NCI-H1694 (cell line): ENCODE measurements around the gene USE1.

Experiments used
- DNase-seq: peaks from one replicate; lab custom pipeline; 2025; lab: John Stamatoyannopoulos, UW

The USE1 gene

DNA sequence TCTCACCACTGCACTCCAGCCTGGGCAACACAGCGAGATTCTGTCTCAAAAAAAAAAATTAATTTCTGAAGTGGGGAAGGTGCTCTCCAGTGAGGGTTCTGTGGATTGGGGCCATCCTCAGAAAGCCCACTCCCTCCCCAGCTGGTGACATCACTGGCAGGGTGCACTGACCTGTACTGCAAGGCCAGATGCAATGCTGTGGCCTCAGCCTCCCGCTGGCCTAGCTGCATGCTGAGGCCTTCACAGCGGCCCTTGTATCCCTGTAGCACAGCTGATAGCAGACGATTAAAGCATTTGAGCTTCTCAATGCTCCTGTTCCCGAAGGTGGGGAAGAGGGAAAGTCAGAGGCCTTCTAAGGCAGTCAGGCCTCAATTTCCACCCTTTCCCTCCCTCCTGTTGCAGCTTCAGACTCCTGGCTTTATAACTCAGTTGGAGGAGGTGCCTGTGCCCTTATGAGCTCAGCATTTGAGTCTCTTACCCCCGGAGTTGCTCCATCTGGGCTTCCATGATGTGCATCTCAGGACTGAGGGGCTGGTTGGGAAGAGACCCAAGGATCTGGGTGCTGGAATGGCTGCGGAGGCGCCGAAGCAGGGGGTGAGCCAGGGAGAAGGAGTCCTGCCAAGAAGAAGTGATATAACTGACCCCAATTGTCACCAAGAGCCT is 44.1 kb downstream of the USE1 start:
- DNase-seq: no peak

DNA sequence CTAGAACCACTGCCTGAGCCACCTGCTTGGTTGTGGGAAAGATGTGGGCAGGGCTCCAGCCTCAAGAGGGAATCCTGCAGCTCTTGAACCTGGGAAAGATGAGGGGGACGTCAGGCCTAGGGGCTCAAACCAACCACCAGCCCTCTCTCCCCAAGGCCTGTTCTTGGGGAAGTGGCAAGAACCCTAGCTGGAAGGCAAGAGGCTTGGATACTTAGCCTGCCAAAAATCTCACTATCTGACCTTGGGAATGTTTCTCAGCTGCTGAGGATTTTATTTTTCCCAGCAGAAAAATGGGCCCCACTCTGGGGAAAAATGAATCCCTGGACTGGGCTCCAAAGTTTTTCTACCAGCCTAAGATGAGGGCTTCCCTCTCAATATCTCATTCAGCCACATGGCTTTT is 44.8 kb downstream of the USE1 start:
- no peak for DNase-seq

DNA sequence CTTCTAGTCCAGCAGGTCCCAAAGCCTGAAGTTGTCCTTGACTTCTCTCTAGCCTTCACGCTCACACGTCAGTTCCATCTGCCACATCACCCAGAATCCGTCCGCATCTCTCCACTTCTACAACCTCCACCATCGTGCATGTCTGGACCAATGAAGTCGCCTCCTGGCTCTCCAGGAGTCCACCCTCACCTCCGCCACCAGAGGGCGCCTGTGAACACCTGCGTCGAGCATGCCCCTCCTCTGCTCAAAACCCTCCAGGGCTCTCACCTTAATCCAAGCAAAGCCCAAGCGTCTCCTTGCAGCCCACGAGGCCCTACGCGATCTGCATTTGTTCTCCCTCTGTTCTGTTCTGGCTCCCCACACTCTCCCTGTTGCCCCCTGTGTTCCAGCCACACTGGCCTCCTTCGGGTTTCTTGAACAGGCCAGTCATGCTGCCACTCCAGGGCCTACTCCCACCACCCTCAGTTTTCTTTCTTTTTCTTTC is 45.7 kb downstream of the USE1 start:
- DNase-seq: peak; percentile 65

DNA sequence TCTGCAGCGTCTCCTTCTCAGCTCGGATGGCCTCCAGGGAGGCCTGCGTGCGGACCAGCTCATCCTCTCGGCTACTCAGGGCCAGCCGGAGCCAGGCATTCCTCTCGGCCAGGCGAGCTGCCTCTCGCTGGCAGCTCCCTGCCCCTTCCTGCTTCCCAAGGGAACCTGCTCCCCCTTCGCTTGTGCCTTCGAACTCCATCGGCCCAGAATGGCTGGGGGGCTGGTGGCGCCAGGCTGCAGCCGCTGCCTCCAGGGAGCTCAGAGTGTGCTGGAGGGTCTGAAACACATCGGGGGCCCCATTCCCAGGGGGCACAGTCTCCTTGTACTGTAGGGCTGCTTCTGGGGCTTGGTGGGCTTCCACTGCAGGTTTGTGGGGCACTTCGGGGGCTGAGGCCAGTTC is 47.4 kb downstream of the USE1 start:
- DNase-seq: no peak

DNA sequence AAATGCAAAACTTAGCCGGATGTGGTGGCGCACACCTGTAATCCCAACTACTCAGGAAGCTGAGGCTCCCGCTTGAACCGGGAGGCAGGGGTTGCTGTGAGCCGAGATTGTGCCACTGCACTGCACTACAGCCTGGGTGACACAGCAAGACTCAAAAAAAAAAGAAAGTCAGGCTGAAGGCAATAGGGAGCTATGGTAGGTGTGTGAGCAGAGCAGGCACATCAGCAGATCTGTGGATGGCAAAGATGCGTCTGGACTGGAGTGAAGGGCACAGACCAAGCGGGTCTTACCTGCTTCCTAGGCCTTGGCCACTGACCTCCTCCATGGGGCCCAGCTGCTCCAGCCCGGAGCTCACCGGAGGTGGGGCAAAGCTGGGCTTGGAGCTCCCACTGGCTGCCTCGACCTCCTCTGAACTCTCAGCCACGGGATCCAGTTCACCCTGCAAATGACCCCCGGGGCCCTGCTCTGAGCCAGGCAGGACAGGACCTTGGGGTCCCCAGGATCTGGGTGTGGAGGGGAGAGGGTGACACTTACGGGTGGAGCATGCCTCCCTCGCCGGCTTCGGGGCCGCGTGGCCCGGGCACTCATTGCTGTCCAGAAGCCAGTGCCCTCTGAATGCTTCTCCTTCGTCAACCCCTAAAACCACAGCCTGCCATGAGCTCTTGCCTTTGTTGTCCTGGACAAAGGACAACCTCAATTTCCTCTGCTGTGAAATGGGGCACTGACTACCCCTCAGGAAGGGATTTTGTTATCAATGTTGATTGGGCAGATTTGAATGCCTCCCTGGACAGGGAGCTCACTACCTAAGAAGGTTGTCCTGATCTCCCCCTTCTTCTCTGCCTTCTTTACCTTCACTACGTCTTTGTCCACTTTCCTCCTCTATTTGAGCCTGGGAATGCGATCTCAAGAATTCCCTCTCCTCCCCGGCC is 48.8 kb downstream of the USE1 start:
- no peak for DNase-seq

DNA sequence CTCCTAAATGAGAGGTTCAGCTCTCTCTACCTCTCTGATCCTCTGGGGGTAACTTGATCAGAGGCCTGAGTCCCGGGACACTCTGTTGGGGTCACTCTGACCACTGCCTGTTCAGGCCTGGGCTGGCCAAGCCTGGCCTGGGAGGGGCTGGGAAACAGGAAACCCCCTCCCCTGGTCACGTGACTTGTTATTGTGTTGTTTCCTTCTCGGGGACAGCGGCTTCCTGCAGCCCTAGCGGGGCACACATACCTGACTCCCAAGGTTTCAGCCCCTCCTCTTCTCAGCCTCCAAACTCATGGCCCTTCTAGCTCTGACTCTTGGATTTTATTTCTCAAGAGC is 49.5 kb downstream of the USE1 start, which contains the start of gene USHBP1:
Gene USHBP1, minus strand, starts transcription at position 105 of the 339 bp plus-strand sequence. CDS start 446 bp downstream, outside the sequence.
- DNase-seq: no peak

DNA sequence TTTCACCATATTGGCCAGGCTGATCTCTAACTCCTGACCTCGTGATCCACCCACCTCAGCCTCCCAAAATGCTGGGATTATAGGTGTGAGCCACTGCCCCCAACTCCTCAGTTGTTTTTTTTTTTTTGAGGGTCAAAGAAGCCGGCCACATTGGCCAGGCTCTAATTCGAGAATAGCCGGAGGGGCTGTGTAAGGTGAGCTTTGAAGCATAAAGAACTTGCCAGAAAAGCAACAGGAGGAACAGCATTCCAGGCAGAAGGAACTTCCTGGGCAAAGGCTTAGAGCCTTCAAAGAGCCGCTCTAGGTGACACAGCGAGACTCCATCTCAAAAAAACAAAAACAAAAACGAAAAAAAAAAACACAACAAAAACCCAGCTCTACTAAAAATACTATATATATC is 50.9 kb downstream of the USE1 start:
- no peak for DNase-seq

DNA sequence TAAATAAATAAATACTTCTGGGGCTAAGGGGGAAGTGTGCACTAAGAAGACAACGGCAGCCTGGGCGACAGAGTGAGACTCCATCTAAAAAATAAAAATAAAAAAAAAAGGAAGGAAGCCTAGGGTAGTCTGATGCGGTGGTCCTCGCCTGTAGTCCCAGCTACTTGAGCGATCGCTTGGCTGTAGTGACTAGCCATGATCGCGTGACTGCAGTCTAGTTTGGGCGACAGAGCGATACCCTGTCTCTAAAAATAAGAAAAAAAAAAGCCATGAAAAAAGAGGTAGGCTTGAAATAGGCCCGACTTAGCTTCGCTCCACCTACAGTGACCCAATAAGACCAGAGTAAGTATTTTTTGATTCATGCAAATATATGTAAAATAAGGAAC is 51.4 kb downstream of the USE1 start:
- DNase-seq: no peak

DNA sequence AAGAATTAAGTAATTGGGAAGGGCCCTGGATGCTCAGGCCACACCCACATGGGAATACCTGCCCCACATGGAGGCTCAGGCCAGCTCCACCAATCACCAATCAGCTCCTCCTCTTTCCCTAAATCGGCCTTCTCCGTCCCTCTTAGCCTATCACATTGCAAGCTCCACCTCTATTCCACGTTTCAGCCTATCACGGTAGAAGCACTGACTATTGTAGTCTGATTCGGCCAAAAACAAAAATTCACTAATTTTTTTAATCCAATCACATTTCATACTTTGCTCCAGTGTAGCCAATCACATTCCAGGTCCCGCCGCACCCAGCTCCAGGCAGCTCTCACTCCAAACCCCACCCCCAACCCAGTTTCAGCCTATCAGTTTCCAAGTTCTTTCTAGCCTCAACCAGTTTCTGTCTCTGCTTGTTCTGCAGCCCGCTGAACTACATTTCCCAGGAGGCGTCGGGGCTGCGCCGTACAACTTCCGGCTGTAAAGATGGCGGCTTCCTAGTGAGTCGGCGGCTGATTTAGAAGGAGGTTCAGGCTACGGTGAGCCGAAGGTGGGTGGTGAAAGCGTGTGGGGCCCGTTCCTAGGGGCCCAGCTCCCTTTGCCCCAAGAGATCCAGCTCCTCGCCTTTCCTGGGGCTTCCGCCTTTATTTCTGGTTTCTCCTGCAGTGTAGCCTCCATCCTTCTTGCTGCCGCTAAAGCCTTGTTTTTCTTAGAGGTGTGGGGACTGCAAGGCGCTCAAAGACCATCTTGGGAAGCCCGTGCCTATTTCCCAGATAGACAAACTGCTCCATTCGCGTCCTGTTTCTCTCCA is 52.0 kb downstream of the USE1 start, which contains the start of gene BABAM1:
Gene BABAM1, plus strand, starts transcription at position 469 of the 814 bp plus-strand sequence. CDS start 1,364 bp downstream, outside the sequence.
- peak; percentile 97 for DNase-seq

DNA sequence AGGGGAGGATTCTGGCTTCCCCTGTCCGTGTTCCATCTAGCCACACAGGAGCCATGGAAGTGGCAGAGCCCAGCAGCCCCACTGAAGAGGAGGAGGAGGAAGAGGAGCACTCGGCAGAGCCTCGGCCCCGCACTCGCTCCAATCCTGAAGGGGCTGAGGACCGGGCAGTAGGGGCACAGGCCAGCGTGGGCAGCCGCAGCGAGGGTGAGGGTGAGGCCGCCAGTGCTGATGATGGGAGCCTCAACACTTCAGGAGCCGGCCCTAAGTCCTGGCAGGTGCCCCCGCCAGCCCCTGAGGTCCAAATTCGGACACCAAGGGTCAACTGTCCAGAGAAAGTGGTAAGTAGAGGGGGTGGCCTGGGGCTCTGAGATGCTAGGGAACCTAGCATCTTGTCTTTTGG is 53.6 kb downstream of the USE1 start:
- DNase-seq: no peak
